Spleen (tissue), 11 donors: ENCODE measurements around the gene ATF4. TPM values are rescaled to one million over a fixed set of nuclear protein-coding genes. Genes with fewer than 3 reads are reported as not detected.

Experiments used
- DNase-seq: peaks from one replicate; pipeline ENCODE4 v3.0.0-alpha.2; 2020
- H3K27ac ChIP-seq, 8 donors: fragments of 200-600 bp; sonication (generic) in 7 of 8; 1 replicate in 4 of 8; 2 replicates in 4 of 8; pipeline versions ENCODE4 v1.5.0 to v1.8.0; 2016 to 2021; ENCODE audit warnings: inconsistent platforms in 4 of 8, mild to moderate bottlenecking in 4 of 8, moderate library complexity in 1 of 8
- H3K27me3 ChIP-seq, 7 donors: fragments of 200-600 bp; sonication (generic) in 6 of 7; replicated peaks in 1 of 7; 1 replicate in 4 of 7; 2 replicates in 3 of 7; pipeline versions ENCODE4 v1.5.0 to v1.8.0; 2016 to 2021; ENCODE audit warnings: inconsistent platforms in 3 of 7, mild to moderate bottlenecking in 1 of 7
- H3K36me3 ChIP-seq, 6 donors: fragments of 200-600 bp; sonication (generic) in 5 of 6; 1 replicate in 4 of 6; 2 replicates in 2 of 6; pipeline versions ENCODE4 v1.5.0 to v1.8.0; 2016 to 2021; ENCODE audit warnings: inconsistent platforms in 2 of 6
- H3K4me1 ChIP-seq, 6 donors: fragments of 200-600 bp; sonication (generic) in 5 of 6; 1 replicate in 3 of 6; 2 replicates in 3 of 6; pipeline versions ENCODE4 v1.5.0 to v1.8.0; 2016 to 2021; ENCODE audit warnings: inconsistent platforms in 3 of 6
- H3K4me3 ChIP-seq, 8 donors: fragments of 200-600 bp; sonication (generic) in 7 of 8; 1 replicate in 4 of 8; 2 replicates in 4 of 8; pipeline versions ENCODE4 v1.5.0 to v1.8.0; 2016 to 2021; ENCODE audit warnings: inconsistent platforms in 4 of 8, mild to moderate bottlenecking in 4 of 8, moderate library complexity in 2 of 8
- H3K9me3 ChIP-seq, 8 donors: fragments of 200-600 bp; sonication (generic) in 7 of 8; 1 replicate in 4 of 8; 2 replicates in 4 of 8; pipeline versions ENCODE4 v1.5.0 to v1.8.0; 2016 to 2021; ENCODE audit warnings: inconsistent platforms in 4 of 8
- CTCF ChIP-seq, 11 experiments: fragments of 200-600 bp in 7 of 11; fragments of 450-650 bp in 4 of 11; sonication (generic) in 4 of 11; IDR thresholded peaks in 8 of 11; conservative IDR thresholded peaks in 3 of 11; 1 replicate in 7 of 11; 2 replicates in 4 of 11; pipeline versions ENCODE4 v1.4.0 to v1.8.0; 2016 to 2021; ENCODE audit warnings: antibody characterized with exemption in 11 of 11, inconsistent platforms in 4 of 11, mild to moderate bottlenecking in 1 of 11
- POLR2A ChIP-seq, 3 donors: fragments of 450-650 bp; IDR thresholded peaks; one replicate each; pipeline ENCODE4 v1.5.1; 2017; ENCODE audit warnings: antibody characterized with exemption in 3 of 3, mild to moderate bottlenecking in 1 of 3
- POLR2AphosphoS5 ChIP-seq, 3 donors: sonication (generic); formaldehyde crosslinking; IDR thresholded peaks; one replicate each; pipeline ENCODE4 v1.5.1; 2017; ENCODE audit warnings: antibody characterized with exemption in 3 of 3
- WGBS, 5 donors: extraction: QIAGEN DNeasy Blood & Tissue Kit in 3 of 5; methylation state at CpG; one replicate each; pipeline versions ENCODE4 v1.1.5 to v1.1.7; 2013 to 2018; 5-methylcytosine and 5-hydroxymethylcytosine counted together
- intact Hi-C: fragments of 100-400 bp; cut with DNase I; formaldehyde crosslinking; loops from one replicate; pipeline ENCODE4 v1.15.0; 2023; ENCODE audit warnings: low total_unique reads
- polyA plus RNA-seq, 3 donors: library from polyadenylated mRNA; stranded (reverse); fragments of 200-250 nt; gene quantifications; one replicate each; pipeline ENCODE4 v1.2.1, GENCODE V29; 2013
- total RNA-seq, 7 donors: library from RNA; depleted of rRNA in 3 of 7; stranded (reverse); fragments of >200 nt in 3 of 7; fragmentation: NEBNext Ultra II Directional in 4 of 7; extraction: Animal tissue kit (Norgen Biotek cat#: 25700) in 4 of 7; gene quantifications; one replicate each; pipeline versions ENCODE4 v1.1.0 to v1.2.1, GENCODE V29; 2016 to 2021
- donor health status: healthy with polysubstance abuse.
- donor health status: DM: no; HTN: no; CAD: no; lungs with moderate emphysema.
- donor health status: DM: no; HTN: no; CAD: no.
- donor health status: Bipolar disorder and iron deficiency.
- donor health status: healthy.
- donor health status: DM: no; HTN: no; CAD: no.
- donor health status: DM: yes; HTN: yes; CAD: no.

The ATF4 gene
- total and polyA plus RNA-seq, 10 donors, result 190 to 414 (median 274) TPM

DNA sequence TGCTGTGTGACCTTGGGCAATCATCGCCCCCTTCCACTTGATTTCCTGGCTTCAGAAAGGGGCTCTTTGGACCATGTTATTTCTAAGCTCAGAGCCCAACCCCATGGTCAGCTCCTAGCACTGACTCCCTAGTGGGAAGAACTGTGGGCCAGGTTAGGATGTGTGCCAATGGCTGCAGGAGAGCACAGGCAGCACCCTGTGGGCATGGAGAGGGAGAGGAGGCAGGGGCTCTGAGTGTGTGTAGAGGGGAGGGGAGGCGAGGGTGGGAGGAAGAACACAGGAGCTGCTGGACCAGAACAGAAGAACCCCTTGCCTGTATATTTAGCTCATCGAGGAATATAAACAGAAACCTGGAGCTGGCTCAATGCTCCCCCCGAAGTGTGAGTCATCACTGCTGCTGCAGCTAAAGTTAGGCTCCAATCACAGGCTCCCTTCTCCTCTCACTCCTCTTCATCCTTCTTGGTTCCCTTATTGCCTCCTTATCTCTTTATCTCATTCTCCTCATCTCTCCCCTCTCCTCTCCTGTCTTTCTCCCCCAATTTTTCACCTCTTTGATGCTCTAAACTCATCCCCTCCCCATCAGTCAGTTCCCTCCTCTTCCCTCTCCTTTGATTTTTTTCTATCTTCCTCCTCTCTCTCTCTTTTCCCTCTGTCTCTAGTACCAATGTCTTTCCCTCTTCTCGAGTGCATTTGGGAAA is 26.7 kb downstream of the ATF4 start:
- TF ChIP-seq CTCF (IDR thresholded peaks at IDR 0.05 in 8 of 11, conservative IDR thresholded peaks at IDR 0.05 in 3 of 11) (no peak), POLR2AphosphoS5 (IDR thresholded peaks at IDR 0.05) (no peak), POLR2A (IDR thresholded peaks at IDR 0.05) (no peak)
- peaks cover 0 to 97% (median 24%) of the 10 kb centered on the region in 7 donors for H3K27me3 ChIP-seq
- no peak overlapping the region for H3K27ac ChIP-seq
- peaks cover 0 to 13% (median 0%) of the 10 kb centered on the region in 6 donors for H3K4me1 ChIP-seq
- H3K9me3 ChIP-seq, result no peaks in the 10 kb centered on the region
- H3K4me3 ChIP-seq, result no peak overlapping the region
- no peaks in the 10 kb centered on the region for H3K36me3 ChIP-seq
- no peak for DNase-seq
- intact Hi-C loops, result no loop called here
- 52 to 60% (median 59%) methylated on average over 5 of the region's 5 CpGs for WGBS, 5 donors

- intact Hi-C loops, result no loop called here
- Histone ChIP-seq H3K27me3 (peaks cover 0 to 97% (median 24%) of the 10 kb centered on the region in 7 donors), H3K36me3 (no peaks in the 10 kb centered on the region), H3K4me1 (peaks cover 0 to 13% (median 0%) of the 10 kb centered on the region in 6 donors), H3K27ac (no peak overlapping the region), H3K9me3 (no peaks in the 10 kb centered on the region), H3K4me3 (no peak overlapping the region)
- no peak for TF ChIP-seq CTCF (IDR thresholded peaks at IDR 0.05 in 8 of 11, conservative IDR thresholded peaks at IDR 0.05 in 3 of 11)
- 37 to 55% (median 43%) methylated on average over 2 of the region's 2 CpGs for WGBS, 5 donors
- no peak for DNase-seq
These were observed 27.2 kb downstream of the ATF4 start for GRCh38 chr22:39547587-39547947.

GRCh38 chr22:39553429-39553828 is 33.1 kb downstream of the ATF4 start:
- H3K27me3 ChIP-seq, result peaks cover 2 to 99% (median 31%) of the 10 kb centered on the region in 7 donors
- no peaks in the 10 kb centered on the region for H3K36me3 ChIP-seq
- intact Hi-C loops, result no loop called here
- no peak overlapping the region for H3K4me3 ChIP-seq
- no peak for DNase-seq
- no peaks in the 10 kb centered on the region for H3K9me3 ChIP-seq
- peaks cover 0 to 14% (median 7%) of the 10 kb centered on the region in 6 donors for H3K4me1 ChIP-seq
- no peak for TF ChIP-seq POLR2AphosphoS5 (IDR thresholded peaks at IDR 0.05)
- TF ChIP-seq POLR2A (IDR thresholded peaks at IDR 0.05), result no peak
- no peak for TF ChIP-seq CTCF (IDR thresholded peaks at IDR 0.05 in 8 of 11, conservative IDR thresholded peaks at IDR 0.05 in 3 of 11)
- 67 to 95% (median 91%) methylated on average over 3 of the region's 3 CpGs for WGBS, 5 donors
- no peak overlapping the region for H3K27ac ChIP-seq

DNA sequence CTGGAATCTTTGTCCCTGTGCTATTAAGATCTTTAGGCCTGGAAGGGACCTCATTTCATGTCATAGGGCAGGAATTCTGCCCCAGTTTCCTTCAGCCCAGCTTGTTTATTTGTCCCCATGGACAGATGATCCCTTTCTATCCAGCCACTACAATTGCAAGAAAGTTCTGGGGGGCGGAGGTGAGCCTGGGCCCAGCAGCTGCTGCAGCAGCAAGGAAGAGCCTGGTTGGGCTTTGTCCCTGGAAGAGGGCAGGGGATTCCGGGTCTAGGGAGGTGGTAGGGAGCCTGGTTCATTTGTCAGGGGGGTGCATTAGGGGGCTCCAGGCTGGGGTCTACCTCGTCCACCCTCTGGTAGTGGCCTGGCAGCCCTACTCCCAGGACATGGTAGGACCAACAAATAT is 33.8 kb downstream of the ATF4 start:
- DNase-seq, result no peak
- Histone ChIP-seq H3K9me3 (no peaks in the 10 kb centered on the region), H3K4me1 (peaks cover 0 to 18% (median 8%) of the 10 kb centered on the region in 6 donors), H3K4me3 (no peak overlapping the region), H3K36me3 (no peaks in the 10 kb centered on the region), H3K27me3 (peaks cover 2 to 99% (median 36%) of the 10 kb centered on the region in 7 donors), H3K27ac (no peak overlapping the region)
- TF ChIP-seq CTCF (IDR thresholded peaks at IDR 0.05 in 8 of 11, conservative IDR thresholded peaks at IDR 0.05 in 3 of 11) (no peak), POLR2AphosphoS5 (IDR thresholded peaks at IDR 0.05) (no peak), POLR2A (IDR thresholded peaks at IDR 0.05) (no peak)
- intact Hi-C loops, result no loop called here
- 54 to 74% (median 59%) methylated on average over 2 to 3 of the region's 3 CpGs for WGBS, 5 donors
